ENCODE measurements around the gene PHF2.
A peak's percentile ranks its signal among the peaks of the same experiment; 100 is the strongest.

PHF2 gene

DNA sequence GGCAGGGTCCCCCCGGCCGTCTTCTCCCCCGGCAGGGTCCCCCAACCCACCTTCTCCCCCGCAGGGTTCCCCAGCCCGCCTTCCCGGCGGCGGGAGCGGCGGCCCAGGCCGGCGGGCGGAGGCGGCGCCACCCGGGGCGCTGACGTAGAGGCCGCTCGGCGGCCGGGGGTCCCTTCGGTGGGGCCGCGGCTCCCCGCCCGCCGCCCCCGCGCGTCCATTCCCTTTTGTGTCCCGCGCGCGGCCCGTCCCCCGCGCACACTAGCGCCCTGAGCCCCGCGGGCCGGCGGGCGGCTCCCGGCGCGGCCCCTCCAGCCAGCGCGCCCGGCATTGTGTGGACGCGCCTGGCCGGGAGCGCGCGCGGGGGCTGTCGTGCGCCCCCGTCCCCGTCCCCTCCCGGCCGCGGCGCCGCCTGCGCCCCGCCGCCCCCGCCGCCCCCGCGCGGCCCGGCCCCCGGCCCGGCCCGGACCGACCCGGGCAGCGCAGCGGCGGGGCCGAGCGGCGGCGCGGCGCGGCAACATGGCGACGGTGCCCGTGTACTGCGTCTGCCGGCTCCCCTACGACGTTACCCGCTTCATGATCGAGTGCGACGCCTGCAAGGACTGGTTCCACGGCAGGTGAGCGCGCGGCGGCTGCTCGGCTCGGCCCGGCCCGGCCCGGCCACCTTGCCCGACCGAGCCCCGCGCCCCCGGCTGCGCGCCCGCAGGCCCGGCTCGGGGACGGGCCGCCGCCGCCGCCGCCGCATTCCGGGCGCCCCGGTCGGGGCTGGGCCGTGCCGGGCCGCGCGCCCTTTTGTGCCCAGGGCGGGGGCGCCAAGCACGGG lies at the start of gene PHF2:
Gene PHF2, plus strand, starts transcription at position 327 of the 820 bp plus-strand sequence. Its CDS starts 190 bp downstream, at position 517.
- no peak for DNase-seq (ENCODE audit: low read depth in 3 of 3)

GRCh38 chr9:93531374-93531773 lies 45.0 kb upstream of the PHF2 start:
- no peak for DNase-seq (ENCODE audit: low read depth in 3 of 3)

GRCh38 chr9:93532141-93532540 lies 44.2 kb upstream of the PHF2 start:
- no peak for DNase-seq (ENCODE audit: low read depth in 3 of 3)

DNA sequence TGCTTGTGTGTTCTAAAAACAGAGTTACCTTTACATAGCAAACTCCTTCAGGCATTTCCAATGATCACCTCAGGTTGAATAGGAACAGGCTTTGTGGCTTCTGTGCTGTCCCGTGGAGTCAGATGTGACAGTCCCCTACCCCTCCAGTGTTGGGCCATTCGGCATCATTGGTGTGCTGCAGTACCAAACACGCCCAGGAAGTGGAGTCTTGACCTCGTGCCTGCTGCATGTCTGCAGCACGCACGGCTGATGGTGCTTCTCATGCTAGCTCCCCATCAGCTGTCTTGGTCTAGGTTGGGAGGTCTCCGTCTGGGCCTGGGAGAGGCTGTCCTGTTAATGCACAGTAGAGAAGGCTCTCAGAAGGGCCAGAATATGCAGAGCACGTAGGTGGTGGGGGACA lies 42.5 kb upstream of the PHF2 start:
- no peak for DNase-seq (ENCODE audit: low read depth in 3 of 3)

GRCh38 chr9:93536167-93536566 lies 40.2 kb upstream of the PHF2 start:
- no peak for DNase-seq (ENCODE audit: low read depth in 3 of 3)

DNA sequence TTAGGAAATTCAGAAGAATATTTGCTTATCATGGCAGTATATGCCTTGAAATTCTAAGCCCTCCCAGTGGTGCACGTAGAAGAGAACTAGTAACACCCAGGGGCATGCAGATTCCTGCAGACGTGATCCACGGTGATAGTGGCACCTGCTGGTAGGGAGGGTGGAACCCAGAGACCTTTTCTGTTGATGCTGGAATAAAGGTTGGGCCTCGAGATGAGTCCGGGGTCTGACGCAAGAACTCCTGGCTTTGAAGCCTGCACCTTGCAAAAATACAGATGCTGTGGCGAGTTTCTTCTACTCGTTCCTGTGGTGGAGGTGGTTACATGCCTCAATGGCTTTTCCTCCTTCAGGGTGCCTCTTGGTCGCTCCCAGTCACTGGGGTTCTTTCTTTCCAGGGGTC lies 39.5 kb upstream of the PHF2 start:
- no peak for DNase-seq (ENCODE audit: low read depth in 3 of 3)

- DNase-seq (ENCODE audit: low read depth in 3 of 3) = no peak
Observed at GRCh38 chr9:93540305-93540704, 36.1 kb upstream of the PHF2 start.

DNA sequence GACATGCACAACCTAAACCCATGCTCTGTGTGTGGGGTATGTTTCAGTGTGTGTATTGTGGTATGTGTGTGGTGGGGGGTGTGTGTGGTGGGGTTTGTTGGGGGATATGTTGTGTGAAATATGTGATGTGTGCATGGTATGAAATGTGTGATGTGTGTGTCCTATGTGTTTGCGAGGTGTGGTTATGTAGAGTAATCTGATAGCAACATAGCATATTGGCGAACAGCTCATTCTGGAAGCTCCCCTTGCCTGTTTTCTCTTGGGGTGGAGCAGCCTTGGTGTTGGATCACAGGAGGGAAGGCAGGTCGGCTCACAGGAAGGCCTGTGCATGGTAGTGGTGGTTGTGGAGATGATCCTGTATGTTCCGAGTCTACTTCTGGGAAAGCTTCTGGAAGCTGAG lies 35.4 kb upstream of the PHF2 start:
- DNase-seq (ENCODE audit: low read depth in 3 of 3) = no peak

DNA sequence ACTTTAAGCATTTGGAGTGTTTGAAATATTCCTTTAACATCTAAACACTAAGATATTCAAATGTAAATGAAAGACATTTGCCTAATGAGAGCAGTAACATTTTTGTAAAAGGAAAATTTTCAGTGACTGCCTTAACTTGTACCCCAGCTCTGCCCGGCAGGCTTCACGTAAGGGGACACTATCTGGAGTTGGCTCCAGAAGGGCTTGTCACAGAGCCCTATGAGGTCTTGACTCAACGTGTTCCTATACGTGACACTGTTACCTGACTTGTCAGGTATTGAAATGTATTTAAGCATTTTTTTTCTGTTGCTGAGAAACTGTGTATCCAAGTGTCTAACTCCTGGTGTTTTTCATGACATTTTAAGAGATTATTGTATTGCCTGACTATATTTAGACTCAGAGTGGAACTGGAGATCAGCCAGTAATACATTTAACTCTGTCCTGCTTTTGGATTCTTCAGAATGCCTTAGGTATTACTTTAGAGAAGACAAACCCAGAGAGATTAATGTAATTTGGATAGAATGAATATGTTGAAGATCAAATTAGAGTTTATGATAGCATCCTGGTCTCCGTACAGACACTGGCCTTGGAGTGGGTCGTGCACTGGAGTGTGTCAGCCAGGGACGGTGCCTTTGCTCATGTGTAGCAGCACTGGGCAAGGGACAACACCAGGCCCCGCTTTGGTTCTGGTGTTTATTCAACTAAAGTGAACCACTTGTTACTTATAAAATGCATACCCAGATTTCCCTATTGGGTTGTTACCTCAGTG lies 34.6 kb upstream of the PHF2 start:
- DNase-seq (ENCODE audit: low read depth in 3 of 3) = no peak

DNA sequence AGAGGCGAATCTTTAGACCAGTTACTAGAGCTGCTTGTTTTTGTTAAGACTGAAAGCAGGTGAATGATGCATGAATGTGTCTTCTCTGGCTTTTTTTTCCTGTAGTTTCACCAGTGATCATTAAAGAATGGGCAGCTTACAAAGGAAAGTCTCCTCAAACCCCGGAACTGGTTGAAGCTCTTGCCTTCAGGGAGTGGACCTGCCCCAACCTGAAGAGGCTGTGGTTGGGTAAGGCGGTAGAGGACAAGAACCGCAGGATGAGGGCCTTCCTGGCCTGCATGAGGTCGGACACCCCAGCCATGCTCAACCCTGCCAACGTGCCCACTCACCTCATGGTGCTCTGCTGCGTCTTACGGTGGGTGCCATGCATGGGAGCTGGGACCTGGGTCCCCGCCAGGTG lies 33.3 kb upstream of the PHF2 start:
- DNase-seq (ENCODE audit: low read depth in 3 of 3) = no peak

GRCh38 chr9:93546356-93546755 lies 30.0 kb upstream of the PHF2 start:
- no peak for DNase-seq (ENCODE audit: low read depth in 3 of 3)

DNA sequence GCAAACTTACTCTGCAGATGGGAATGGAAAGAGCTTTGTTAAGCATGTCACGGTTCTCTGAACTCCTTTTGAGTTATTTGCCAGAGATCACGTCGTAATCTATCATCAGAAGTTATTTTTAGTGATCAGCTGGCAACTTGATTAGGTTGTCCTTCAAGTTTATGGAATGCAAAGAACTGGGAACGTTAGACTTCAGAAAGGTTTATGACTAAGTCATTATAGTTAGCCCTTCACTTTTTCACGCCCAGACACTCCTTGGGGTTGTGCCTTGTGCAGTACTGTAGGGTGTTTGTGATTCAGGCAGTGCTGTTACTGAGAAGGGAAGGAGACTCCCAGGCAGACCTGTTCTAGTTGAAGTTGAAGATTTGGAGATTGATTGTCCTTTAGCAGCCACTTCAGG lies 26.8 kb upstream of the PHF2 start:
- DNase-seq (ENCODE audit: low read depth in 3 of 3) = no peak

DNA sequence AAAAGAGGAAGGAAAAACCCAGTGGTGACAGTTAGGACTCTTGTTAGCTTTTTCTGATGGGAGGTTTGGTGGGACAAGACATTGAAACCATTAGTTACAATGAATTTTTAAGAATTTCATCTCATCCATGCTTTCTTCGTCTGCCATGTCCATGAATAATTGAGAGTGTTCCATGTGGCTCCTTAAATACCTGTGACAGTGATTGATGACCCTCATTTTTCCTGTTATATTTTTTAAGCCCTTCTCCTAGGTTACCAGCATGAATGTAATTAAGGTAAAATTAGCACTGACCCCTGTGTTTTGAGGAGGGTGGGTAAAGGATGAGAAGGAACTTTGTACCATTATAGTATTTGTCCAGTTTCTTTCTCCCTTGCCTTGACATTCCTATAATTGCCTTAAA lies 23.5 kb upstream of the PHF2 start:
- DNase-seq (ENCODE audit: low read depth in 3 of 3) = no peak

DNA sequence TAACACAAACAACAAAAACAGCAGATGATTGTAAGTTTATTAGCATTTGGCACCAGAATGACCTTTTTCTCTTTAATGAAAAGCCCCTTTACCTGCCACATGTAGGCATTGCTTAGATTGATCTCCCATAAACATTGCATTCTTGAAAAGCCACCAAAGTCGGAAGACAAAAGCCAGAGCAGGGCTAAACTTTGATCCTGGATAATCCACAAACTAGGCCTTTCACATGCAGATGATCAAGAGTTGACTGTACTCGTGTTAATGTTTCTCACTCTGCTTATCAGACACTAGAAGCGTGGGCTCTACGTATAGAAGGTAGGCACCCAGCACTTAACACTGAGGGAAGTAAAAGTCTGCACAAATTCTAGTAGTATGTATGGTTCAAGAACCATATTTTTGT lies 21.0 kb upstream of the PHF2 start:
- DNase-seq (ENCODE audit: low read depth in 3 of 3) = no peak

- no peak for DNase-seq (ENCODE audit: low read depth in 3 of 3)
Observed at GRCh38 chr9:93557366-93558137, 18.8 kb upstream of the PHF2 start.

GRCh38 chr9:93558503-93558902 lies 17.9 kb upstream of the PHF2 start:
- no peak for DNase-seq (ENCODE audit: low read depth in 3 of 3)

DNA sequence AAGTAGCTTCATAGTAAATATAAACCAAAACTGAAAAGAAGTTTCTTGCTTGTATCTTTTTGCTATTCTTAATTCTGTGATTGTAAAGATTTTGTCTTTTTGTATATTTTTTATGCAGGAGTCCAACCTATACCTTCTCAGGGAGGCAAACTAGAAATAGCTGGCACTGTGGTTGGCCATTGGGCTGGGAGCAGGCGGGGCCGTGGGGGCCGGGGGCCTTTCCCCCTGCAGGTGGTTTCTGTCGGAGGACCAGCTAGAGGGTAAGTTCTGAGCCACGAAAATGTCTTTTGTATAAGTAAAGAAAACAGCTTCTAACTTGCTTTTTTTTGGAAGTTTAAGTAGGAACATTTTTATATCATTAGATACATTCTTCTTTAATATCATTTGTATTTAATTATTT lies 15.4 kb upstream of the PHF2 start:
- no peak for DNase-seq (ENCODE audit: low read depth in 3 of 3)

GRCh38 chr9:93562157-93562556 lies 14.2 kb upstream of the PHF2 start:
- DNase-seq (ENCODE audit: low read depth in 3 of 3) = no peak

DNA sequence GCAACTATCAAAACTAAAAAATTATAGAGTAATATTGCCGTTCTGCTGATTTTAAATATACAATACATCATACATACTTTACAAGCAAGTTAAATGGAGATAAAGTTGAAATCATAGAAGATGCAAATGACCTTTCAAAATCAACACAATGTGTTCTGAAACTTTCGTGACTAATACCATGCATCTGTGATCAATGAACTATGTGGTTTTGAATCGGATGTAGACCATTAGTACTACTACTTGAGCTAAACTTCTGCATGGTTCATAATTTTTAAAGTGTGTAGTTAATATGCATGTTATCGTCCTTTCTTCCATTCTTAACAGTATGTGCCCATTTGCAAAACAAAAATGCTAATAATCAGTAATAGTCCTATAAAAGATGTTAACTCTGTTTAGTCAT lies 11.3 kb upstream of the PHF2 start:
- no peak for DNase-seq (ENCODE audit: low read depth in 3 of 3)

GRCh38 chr9:93566408-93567270 lies 9.7 kb upstream of the PHF2 start:
- DNase-seq (ENCODE audit: low read depth in 3 of 3) = peak; percentile 96 to 99 (median 99)

DNA sequence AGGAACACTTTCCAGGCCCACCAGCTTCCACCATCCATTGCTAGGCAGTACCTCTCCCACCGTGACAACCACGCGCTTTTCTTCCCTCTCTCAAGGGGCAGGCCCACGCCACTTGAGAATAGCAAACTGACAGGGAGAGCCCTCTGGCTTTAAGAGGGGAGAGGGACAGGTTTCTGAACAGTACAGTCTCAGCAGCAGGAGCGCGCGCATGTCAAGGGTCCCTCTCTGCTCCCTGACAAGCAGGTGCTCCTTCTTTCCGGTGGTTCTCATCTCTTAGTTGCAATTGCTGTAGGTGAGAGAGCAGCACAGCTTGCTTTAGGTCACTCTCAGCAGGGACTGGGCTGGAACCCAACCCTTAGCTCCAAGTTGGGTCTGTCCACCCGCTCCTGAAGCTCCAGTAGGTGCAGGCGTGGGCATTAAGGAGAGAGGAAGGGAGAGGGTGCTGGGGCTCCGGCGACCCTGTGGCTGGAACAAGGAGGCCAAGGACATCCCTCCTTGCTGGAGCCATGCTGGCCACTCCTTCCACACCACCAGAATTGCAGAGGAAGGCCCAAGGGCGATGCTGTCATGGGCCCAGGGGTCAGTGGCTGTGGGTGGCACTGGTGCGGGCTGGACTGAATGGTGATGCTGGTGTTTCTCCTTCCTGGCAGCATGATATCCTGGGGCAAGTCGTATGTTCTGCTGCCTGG lies 9.0 kb upstream of the PHF2 start:
- no peak for DNase-seq (ENCODE audit: low read depth in 3 of 3)
